KMS-11 (cell line): ENCODE results near the gene ZNF799.
"Not testable (repeated sequence)": the region's sequence is repeated elsewhere in the genome, so short reads cannot be mapped to it uniquely, and the experiment has no call there.

ENCODE experiments used
- H2AFZ ChIP-seq: fragments of 200-600 bp; sonication (generic); 2 replicates; pipeline ENCODE4 v1.6.1; 2016; ENCODE audit warnings: antibody characterized with exemption, mixed run types, low read depth
- H3K27ac ChIP-seq: fragments of 200-600 bp; sonication (generic); 2 replicates; pipeline ENCODE4 v1.6.1; 2016; ENCODE audit warnings: mild to moderate bottlenecking, mixed run types
- H3K27me3 ChIP-seq: fragments of 200-600 bp; sonication (generic); 2 replicates; pipeline ENCODE4 v1.6.1; 2017; ENCODE audit warnings: mild to moderate bottlenecking, low read depth, mixed run types, moderate library complexity; ENCODE audit not compliant: insufficient read depth
- H3K36me3 ChIP-seq: fragments of 200-600 bp; sonication (generic); 2 replicates; pipeline ENCODE4 v1.6.1; 2017; ENCODE audit warnings: mild to moderate bottlenecking, mixed run types; ENCODE audit not compliant: insufficient read depth
- H3K4me1 ChIP-seq: fragments of 200-600 bp; sonication (generic); 2 replicates; pipeline ENCODE4 v1.6.1; 2016; ENCODE audit warnings: mild to moderate bottlenecking, low read depth, mixed run types; ENCODE audit not compliant: poor library complexity, severe bottlenecking
- H3K4me2 ChIP-seq: fragments of 200-600 bp; sonication (generic); 2 replicates; pipeline ENCODE4 v1.7.0; 2016; ENCODE audit warnings: mild to moderate bottlenecking, mixed run types
- H3K4me3 ChIP-seq: fragments of 200-600 bp; sonication (generic); IDR thresholded peaks from 2 replicates; pipeline ENCODE4 v1.6.1; 2017; ENCODE audit warnings: low read depth, low read length, mixed read lengths; ENCODE audit not compliant: insufficient read depth
- H3K79me2 ChIP-seq: fragments of 200-600 bp; sonication (generic); 2 replicates; pipeline ENCODE4 v1.6.1; 2016; ENCODE audit warnings: low read depth, mixed run types; ENCODE audit not compliant: insufficient read depth
- H3K9ac ChIP-seq: fragments of 200-600 bp; sonication (generic); 2 replicates; pipeline ENCODE4 v1.6.1; 2016; ENCODE audit warnings: mild to moderate bottlenecking, mixed run types
- H4K20me1 ChIP-seq: fragments of 200-600 bp; sonication (generic); 2 replicates; pipeline ENCODE4 v1.6.1; 2016; ENCODE audit warnings: mild to moderate bottlenecking, mixed run types; ENCODE audit not compliant: insufficient read depth
- TF ChIP-seq, protein P1 (sequence below): fragments of 200-600 bp; sonication (generic); conservative IDR thresholded peaks from 2 replicates; pipeline ENCODE4 v1.6.1; 2017; ENCODE audit warnings: low read depth, mild to moderate bottlenecking, antibody characterized with exemption, low read length, moderate library complexity, mixed read lengths

Gene ZNF799

DNA sequence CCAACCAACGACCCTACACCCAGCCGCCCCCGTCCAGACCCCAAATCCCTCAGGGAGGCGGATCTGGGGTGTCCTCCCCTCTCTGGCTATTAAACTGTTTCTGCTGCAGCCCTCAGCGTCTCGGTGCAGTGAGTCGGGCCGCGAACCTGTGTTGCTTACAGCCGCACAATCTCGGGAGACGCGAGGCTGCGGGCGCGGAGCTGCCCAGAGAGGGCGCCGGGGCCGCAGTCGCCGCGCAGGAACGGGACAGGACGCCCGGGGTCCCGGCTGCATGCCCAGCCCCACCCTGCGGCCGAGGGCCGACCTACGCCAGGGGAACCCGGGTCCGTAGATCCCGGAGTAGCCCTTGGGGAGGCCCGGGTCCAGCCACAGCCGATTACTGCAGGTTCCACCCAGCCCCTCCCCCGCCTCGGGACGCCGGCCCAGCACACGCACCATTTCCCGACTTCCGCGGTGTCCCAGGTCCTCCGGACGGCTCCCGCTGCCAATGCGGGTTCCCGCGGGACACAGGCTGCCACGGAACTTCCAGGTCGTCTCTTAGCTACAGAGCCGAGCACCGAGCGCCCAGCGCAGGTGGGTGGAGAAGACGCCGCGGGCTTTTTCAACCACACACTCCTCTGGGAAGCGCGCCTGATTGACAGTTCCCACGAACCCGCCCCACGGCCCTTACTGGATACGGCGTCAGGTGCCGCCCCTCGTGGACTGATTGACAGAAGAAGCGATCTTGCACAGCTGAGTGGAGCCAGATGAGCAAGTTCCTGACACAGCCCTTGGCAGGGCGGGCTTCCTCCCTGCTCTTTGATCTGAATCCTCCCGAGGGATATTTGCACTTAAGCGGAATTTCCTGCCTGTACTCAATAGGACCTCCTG lies at the start of gene ZNF799:
Gene ZNF799 (minus strand): TSS at position 639 of the 870 bp plus-strand sequence. CDS start 201 bp downstream, at position 438.
- no peaks in the 10 kb centered on the region for H3K36me3 ChIP-seq
- H3K79me2 ChIP-seq = no peaks in the 10 kb centered on the region
- peak within 1 kb of the TSS; percentile 84 for H3K4me2 ChIP-seq
- H3K4me1 ChIP-seq = peaks cover 4% of the 10 kb centered on the region
- H3K4me3 ChIP-seq = no peak within 1 kb of the TSS
- TF ChIP-seq, protein P1, sequence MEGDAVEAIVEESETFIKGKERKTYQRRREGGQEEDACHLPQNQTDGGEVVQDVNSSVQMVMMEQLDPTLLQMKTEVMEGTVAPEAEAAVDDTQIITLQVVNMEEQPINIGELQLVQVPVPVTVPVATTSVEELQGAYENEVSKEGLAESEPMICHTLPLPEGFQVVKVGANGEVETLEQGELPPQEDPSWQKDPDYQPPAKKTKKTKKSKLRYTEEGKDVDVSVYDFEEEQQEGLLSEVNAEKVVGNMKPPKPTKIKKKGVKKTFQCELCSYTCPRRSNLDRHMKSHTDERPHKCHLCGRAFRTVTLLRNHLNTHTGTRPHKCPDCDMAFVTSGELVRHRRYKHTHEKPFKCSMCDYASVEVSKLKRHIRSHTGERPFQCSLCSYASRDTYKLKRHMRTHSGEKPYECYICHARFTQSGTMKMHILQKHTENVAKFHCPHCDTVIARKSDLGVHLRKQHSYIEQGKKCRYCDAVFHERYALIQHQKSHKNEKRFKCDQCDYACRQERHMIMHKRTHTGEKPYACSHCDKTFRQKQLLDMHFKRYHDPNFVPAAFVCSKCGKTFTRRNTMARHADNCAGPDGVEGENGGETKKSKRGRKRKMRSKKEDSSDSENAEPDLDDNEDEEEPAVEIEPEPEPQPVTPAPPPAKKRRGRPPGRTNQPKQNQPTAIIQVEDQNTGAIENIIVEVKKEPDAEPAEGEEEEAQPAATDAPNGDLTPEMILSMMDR = no peak
- peak within 1 kb of the TSS; percentile 45; the same call in 1 of the 2 replicates for H3K9ac ChIP-seq
- no peaks in the 10 kb centered on the region for H4K20me1 ChIP-seq
- H3K27ac ChIP-seq = peak within 1 kb of the TSS; percentile 40
- H3K27me3 ChIP-seq = no peaks in the 10 kb centered on the region
- peak within 1 kb of the TSS; percentile 85 for H2AFZ ChIP-seq

DNA sequence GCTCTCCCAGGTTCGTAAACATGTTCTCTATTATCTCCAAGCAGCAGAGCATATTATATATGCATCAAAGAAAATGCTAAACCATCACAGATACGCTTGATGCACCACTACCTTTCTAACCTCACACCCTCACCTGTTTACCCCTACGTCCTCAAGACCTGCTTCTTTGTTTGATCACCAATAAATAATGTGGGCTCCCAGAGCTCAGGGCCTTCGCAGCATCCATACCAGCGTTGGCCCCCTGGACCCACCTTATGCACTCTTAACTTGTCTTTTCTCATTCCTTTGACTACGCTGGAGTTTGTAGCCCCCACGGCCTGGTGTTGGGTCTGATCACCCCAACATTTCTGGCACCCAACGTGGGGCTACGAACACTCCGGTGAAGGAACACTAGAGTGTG lies 49.8 kb upstream of the ZNF799 start:
- Histone ChIP-seq H3K4me2 (no peak overlapping the region), H3K27ac (no peak overlapping the region), H2AFZ (no peak overlapping the region), H3K9ac (no peak overlapping the region), H4K20me1 (no peaks in the 10 kb centered on the region), H3K79me2 (no peaks in the 10 kb centered on the region), H3K27me3 (no peaks in the 10 kb centered on the region), H3K36me3 (no peaks in the 10 kb centered on the region), H3K4me3 (no peak overlapping the region), H3K4me1 (no peaks in the 10 kb centered on the region)
- TF ChIP-seq, protein P1 = no peak

DNA sequence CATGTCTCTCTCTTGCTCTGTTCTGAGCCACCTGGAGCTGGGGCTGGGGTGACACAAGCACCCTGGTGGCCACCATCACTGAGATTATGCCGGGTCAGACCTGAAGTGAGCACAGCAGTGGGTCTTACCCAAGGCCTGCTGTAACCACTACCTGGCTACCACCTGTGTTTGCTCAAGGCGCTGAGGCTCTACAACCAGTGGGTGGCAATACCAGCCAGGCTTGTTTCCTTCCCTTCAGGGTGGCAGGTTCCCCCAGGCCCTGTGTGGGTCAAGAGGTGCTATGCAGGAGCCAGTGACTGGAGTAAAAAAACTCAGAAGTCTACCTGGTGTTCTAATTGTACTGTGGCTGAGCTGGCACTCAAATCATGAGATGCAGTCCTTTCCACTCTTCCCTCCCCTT lies 47.7 kb upstream of the ZNF799 start:
- Histone ChIP-seq H3K27ac (no peak overlapping the region), H3K79me2 (no peaks in the 10 kb centered on the region), H3K4me1 (no peaks in the 10 kb centered on the region), H3K27me3 (no peaks in the 10 kb centered on the region), H3K9ac (no peak overlapping the region), H3K36me3 (no peaks in the 10 kb centered on the region), H3K4me2 (no peak overlapping the region), H3K4me3 (no peak overlapping the region), H4K20me1 (no peaks in the 10 kb centered on the region), H2AFZ (no peak overlapping the region)
- TF ChIP-seq, protein P1 = no peak

DNA sequence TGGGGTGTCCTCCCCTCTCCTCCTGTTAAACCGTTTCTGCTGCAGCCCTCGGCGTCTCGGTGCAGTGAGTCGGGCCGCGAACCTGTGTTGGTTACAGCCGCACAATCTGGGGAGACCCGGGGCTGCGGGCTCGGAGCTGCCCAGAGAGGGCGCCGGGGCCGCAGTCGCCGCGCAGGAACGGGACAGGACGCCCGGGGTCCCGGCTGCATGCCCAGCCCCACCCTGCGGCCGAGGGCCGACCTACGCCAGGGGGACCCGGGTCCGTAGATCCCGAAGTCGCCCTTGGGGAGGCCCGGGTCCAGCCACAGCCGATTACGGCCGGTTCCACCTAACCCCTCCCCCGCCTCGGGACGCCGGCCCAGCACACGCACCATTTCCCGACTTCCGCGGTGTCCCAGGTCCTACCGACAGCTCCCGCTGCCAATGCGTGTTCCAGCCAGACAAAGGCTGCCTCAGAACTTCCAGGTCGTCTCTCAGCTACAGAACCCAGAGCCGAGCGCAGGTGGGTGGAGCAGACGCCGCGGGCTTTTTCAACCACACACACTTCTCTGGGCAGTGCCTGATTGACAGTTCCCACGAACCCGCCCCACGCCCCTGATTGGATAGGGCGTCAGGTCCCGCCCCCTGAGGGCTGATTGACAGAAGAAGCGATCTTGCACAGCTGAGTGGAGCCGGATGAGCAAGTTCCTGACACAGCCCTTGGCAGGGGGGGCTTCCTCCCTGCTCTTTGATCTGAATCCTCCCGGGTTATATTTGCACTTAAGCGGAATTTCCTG lies 39.7 kb upstream of the ZNF799 start, which contains the start of gene ZNF443:
Gene ZNF443 (minus strand): TSS at position 481 of the 776 bp plus-strand sequence. CDS start 107 bp downstream, at position 374.
- Histone ChIP-seq H4K20me1 (no peaks in the 10 kb centered on the region), H2AFZ (peak within 1 kb of the TSS; percentile 81), H3K79me2 (no peaks in the 10 kb centered on the region), H3K4me2 (peak within 1 kb of the TSS; percentile 71), H3K9ac (peak within 1 kb of the TSS; percentile 69), H3K4me3 (no peak within 1 kb of the TSS), H3K27me3 (no peaks in the 10 kb centered on the region), H3K36me3 (no peaks in the 10 kb centered on the region), H3K4me1 (peaks cover 5% of the 10 kb centered on the region), H3K27ac (peak within 1 kb of the TSS; percentile 58)
- TF ChIP-seq, protein P1 = no peak

DNA sequence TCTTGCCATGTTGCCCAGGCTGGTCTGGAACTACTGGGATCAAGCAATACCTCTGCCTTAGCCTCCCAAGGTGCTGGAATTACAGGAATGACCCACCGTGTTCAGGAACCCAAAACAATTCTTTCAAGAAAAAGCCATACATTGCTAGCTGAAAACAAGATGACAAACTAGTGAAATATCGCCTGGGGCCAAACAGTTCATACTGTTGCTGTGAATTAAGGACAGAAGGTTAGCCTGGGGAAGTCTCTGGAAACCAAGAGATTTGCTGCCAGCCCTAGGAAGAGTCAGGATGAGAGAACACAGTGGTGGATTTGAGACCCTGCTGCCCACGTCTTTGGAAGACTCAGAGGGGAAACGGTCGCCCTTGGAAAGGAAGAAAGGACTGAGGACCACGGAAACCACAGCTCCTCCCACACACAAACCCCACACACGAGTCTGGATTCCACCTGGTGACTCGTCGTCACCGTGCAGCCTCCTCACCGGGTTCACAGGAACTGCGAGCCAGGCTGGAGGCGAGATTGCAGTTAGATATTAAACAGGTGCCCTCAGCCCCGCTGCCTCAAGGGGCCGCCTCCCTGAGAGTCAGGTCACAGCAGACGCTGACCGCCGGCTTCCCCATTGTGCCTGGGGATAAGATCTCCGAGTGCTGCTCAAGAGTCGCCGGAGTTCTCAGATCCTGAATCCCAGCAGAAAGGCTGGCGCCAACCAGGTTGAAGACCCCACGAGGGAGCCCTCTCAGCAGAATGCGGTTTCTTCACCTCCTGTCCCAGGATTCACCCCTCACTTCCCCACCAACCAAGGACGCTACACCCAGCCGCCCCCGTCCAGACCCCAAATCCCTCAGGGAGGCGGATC lies 38.8 kb upstream of the ZNF799 start:
- H3K79me2 ChIP-seq, H4K20me1 ChIP-seq, H3K27me3 ChIP-seq, H3K4me3 ChIP-seq, H3K4me1 ChIP-seq, H3K36me3 ChIP-seq: not testable (repeated sequence)
- Histone ChIP-seq H3K27ac (peak overlapping the region; percentile 58), H3K9ac (peak overlapping the region; percentile 69), H3K4me2 (peak overlapping the region; percentile 71), H2AFZ (peak overlapping the region; percentile 81)

DNA sequence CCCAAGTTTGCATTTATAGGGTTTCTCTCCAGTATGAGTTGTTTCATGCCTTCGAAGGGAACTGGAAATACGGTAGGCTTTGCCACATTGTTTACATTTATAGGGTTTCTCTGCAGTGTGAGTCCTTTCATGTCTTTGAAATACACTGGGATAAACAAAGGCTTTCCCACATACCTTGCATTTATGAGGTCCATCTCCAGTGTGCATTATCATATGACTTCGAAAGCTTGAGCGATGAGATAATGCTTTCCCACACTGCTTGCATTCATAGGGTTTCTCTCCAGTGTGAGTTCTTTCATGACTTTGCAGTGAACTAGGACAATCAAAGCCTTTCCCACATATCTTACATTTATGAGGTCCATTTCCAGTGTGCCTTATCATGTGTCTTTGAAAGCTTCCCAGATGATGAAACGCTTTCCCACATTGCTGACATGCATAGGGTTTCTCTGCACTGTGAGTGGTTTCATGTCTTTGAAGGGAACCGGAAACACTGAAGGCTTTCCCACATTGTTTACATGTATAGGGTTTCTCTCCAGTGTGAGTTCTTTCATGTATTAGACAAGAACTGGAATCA lies 29.7 kb upstream of the ZNF799 start:
- H3K27me3 ChIP-seq, H3K27ac ChIP-seq, H3K79me2 ChIP-seq, H2AFZ ChIP-seq, H3K4me3 ChIP-seq, H4K20me1 ChIP-seq, H3K4me2 ChIP-seq, H3K4me1 ChIP-seq, H3K36me3 ChIP-seq, H3K9ac ChIP-seq: not testable (repeated sequence)
